Kasumi-1 (cell line): ENCODE data around the gene NFYA.
"Not testable (repeated sequence)": the region's sequence is repeated elsewhere in the genome, so short reads cannot be mapped to it uniquely, and the experiment has no call there.

Experiments
- DNase-seq, 2 experiments: peaks; one replicate each; lab custom pipeline; 2025; lab: John Stamatoyannopoulos, UW

Gene NFYA

DNA sequence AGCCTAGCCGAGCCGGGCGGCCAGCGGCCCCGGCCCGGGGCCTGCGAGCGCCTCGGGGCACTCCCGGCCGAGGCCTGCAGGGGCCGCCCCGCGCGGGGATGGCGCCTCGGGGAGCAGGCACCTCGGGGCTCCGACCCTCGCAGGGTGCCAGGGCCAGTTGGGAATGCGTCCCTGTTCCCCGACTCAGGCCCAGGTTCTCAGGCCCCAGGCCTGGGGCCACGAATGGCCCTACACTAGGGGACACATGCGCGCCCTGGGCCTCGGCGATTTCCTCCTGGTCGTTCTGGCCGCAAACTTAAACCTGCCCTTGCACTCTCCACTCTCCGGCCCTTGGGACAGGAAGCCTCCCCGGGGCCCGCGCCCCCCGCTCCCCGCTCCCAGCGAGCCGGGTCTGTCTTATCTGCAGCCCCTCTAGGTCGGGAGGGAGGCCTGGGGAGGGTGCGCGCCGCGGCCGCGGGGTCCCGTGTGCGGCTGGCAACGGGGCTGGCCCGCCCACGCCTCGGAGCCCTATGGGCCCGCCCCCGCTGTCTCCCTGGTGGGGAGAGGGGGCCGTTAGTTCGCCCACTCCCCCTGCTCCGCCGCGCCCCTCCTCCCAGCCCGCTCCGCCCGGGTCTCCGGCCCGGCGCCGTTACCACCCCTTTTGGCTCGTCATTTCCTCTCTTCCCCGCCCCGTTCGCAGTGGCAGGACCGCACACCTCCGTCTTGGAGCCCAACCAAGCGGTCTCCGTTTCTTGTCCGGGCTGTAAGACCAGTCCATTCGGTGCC lies 611 bp downstream of the NFYA start:
- DNase-seq = peak; percentile 73 to 79

DNA sequence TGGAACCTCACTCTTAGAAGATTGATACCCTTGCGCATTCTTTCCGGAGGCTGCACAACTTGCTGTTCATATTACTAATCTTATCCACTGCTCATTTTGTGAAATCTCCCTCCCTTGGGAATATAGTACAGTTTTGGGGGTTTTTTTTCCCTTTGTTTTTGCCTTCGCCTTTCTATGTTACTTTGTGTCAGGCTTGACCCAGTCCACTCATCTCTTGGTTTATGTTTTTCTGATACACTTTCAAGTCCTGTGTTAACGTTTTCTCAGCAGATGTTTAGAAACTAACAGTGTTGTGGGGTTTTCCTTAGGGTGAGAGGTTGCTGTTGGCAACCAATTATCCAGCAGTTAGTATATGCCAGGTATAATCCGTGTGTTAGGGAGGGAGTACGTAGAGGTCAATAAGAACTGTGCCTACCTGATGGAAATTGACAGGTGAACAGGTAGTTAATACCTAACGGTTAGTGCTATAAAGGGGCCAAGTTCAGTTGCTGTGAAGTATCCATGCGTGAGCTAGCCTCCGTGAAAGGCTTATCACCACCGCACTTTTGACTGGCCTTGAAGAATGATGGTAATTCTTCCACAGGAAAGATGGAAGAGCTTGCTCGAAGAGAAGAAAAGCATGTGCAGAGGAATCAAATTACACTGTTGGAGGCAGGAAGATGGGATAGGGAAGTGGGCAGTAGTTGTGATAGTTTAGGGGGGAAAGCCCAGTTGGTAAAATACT lies 1.4 kb downstream of the NFYA start:
- DNase-seq = peak; percentile 59 to 66

DNA sequence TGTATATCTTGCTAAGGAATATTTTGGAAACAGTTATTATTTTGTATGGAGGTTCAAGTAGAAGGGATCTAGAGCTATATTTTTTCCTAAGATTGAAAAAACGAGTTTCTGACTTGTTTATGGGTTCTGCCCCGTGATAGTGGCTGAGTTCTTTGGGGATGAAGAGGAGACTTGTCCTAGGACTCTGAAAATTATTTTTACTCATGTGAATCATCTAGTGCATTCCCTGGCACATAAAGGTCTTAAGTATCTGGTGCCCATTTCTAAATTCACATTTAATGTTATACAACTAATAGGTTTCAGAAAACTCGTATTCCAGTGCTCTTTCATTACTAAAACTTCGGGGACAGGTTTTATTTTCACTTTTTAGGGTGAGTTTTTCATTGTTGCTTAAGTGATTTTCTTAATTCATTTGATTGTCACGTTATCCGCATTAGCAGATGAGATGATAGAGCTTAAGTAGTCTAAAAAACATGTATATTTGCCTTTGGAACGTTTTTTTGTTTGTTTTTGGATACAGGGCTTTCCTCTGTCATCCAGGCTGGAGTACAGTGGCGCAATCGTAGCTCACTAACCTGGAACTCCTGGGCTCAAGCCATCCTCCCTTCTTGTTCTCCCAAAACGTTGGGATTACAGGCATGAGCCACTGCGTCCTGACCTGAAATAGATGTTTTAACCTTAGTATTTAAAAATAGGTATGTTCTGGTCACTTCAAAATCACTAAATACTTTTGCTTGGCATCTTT lies 2.1 kb downstream of the NFYA start:
- DNase-seq = no peak

DNA sequence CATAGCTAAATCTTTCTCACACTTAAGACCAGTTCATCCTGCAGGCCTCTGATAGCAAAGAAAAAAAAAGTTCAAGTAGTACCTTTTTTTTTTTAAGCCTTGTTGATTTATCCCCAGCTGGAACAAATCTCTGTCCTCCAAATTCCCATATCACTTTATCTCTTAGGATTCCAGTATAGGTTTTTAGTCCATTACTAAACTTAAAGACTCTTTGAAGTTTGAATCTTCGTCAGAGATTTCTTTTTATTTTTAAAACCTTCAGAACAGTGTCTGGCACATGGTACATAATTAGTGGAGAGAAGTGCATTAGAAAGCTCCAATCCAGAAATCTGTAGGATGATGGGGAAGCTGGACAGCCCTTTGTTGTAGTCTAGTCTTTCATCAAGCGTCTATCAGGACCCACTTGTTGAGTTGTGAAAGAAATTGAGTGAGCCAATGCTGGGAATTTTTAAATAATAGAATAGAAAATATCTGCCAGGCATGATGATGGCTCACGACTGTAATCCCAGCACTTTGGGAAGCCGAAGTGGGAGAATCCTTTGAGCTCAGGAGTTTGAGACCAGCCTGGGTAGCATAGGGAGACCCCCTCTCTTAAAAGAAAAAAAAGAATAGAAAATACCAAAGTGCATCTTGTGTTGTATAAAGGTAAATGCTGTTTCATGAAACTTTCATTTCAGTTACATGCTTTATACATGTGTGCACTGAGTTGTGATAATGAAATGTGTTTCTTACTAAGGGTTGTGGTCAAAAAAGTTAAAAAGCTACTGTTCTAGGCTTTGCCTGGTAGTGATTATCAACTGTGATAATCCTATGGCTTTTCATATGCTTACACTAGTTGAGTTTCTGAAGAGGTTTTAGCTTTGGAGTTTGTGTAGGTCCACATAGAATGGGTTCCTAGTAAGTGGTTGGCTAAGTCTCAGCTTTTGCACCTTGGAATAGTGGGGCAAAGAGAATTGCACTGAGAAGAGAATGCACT lies 3.2 kb downstream of the NFYA start:
- no peak for DNase-seq

DNA sequence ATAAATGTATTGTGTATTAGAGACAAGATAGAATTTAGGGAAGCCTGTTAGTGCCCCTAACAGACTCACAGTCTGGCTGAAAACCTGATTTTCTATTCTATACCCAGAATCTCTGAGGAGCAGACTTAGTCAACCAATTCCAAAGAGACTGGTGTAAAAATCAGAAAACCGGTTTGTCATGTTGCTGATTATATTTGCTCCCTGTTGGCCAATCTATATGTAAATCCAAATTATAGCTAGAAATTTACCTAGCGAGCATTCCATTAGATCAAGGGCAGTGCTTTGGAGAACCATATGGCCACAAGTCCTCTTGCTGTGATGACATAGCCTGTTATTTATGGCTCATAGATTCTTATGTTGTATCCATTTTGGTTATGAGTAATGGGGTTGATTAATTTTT lies 4.8 kb downstream of the NFYA start:
- DNase-seq = no peak

DNA sequence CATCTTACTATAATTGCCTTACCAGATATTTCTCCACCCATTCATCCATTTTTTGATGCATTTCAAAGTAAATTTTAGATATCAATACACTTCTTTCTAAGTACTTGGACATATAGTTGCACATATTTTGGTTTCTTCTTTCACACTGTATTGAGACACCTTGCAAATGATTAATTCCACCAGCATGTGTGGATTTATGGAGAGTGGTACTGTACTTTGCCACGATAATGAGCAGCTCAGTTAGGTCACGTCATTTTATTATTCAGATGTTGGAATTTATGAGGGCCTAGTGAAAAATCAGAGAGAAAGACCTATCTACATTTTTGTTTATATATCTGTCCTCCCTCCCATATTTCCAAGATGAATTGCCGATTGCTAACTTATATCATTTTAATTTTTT lies 5.3 kb downstream of the NFYA start:
- no peak for DNase-seq

DNA sequence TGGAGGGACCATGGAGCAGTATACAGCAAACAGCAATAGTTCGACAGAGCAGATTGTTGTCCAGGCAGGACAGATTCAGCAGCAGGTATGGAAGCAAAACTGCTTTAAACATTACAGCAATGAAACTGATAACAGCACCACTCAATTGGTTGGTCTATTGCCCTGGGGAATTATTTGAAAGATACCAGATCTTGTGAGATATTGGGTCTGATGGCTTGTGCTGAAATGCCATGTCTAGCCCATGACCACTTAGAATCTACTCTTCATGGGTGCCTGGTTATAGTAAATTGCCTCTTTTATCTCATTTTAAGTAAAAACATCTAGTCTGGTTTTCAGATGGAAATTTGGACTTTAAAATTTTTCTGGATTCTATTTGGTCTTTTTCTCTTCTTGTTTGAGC lies 6.3 kb downstream of the NFYA start:
- no peak for DNase-seq

DNA sequence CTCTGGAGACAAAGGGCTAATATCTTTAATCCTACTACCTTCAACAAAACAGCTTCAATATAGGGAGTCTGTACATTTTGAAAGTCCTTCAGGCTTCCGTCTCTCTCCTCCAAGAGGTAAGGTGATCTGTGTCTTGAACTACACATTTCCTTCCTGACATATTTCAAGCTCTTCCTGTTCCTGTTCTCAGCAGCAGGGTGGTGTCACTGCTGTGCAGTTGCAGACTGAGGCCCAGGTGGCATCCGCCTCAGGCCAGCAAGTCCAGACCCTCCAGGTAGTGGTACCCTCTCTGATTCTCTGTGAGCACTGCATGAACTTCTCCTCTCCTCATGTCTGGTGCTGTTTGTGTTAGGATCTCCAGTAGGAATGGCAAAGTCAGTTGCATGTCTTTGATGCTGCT lies 7.8 kb downstream of the NFYA start:
- DNase-seq = no peak

DNA sequence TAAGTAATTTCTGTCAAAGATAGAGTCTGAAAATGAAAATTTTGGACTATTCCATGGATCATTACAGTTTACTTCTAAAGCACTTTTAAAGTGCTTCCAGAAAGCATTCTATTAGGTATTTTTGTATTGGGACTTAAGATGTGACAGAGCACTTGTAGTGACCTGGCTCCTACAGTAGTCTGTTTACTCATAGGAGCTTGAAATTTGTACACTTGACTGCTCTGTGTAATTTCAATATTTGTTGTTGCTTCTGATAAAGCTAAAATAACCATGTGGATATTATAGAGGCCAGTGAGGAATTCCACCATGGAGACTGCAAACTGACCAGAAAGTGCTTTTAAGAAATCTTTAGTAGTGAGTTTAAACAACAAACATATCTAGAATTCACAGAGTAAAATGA lies 10.3 kb downstream of the NFYA start:
- no peak for DNase-seq

DNA sequence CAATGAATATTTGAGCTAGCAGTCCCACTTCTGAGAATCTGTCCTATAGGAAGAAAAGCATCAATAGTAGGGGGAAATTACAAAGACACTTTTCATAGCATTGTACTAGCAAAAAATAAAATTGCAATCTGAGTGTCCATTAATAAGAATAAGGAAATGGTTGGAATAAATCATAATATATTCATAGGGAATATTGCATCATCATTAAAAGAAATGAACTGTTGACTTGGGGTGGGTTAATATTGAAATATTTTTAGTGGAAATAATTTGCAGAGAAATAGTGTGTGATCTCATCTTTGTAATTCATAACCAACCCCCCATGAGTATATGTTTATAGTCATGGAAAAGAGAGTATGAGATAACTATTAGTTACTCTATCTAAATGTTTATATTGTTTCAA lies 12.4 kb downstream of the NFYA start:
- no peak for DNase-seq

DNA sequence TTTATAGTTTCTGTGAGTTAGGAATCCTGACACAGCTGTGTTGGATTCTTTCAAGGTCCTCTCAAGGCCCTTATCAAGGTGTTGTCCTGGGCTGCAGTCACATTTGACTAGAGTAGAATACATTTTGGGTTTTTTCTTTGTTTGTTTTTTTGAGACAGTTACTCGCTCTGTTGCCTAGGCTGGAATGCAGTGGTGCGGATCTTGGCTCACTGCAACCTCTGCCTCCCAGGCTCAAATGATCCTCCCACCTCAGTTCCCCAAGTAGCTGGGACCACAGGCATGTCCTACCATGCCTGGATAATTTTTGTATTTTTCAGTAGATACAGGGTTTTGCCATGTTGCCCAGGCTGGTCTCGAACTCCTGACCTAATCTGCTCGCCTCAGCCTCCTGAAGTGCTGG lies 15.7 kb downstream of the NFYA start:
- no peak for DNase-seq

DNA sequence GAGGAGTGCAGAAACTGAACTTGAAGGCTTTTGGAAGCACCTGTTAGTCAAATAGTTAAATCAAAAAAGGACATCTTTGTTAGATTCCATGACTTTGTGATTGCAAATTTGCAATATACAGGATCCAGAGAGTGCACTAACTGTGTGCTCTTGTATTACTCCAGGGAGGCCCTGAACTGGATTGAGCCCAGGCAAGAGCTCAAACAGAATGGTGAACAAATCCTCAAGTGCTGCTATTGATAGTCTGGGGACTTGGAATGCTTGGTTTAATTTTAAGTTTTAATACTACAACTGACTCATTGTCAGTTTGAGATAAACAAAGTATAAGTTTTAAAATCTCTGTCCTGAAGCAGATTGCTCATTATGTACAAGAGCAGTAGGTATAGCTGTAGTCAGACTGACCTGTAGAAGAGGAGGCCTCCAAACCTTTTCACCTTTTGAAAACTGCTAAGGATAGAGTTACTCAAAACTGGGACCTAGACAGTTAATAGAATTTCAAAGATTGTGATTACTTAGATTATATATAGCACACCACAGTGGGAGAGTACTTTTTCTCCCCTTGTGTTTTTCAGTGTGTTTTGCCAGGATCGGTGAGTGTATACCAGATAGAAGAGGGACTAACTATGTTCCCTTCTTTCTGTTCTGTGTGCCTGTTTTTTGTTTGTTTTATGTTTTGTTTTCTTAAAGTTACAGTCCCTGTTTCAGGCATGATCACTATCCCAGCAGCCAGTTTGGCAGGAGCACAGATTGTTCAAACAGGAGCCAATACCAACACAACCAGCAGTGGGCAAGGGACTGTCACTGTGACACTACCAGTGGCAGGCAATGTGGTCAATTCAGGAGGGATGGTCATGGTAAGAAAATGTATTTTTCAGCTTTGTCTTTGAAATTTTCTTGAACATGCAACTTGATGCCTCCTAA lies 18.3 kb downstream of the NFYA start:
- DNase-seq = no peak

DNA sequence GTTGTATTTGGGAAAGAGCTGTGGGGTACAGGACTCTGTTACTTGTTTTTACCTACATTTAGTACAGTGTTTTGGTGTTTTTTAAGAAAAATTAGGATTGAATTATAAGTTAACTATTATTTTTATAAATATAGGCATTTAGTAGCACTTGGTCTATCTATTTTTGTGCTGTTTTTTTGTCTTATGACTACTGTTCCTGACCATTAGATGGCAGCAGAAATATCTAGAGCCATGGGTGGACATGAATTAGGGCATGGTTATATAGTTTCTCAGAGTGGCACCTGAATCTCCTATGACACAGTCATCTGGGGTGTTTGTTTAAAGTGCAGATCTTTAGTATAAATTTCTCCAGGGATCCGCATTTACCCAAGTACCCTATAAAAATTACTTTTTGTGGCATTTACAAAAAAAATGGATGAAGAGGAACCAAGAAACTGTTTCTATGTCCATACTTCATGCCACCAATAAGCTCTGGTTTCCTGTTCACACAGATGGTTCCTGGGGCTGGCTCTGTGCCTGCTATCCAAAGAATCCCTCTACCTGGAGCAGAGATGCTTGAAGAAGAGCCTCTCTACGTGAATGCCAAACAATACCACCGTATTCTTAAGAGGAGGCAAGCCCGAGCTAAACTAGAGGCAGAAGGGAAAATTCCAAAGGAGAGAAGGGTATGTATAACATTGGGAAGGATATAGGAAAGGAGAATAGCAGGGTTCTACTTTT lies 19.8 kb downstream of the NFYA start:
- peak; percentile 35 to 39 for DNase-seq

DNA sequence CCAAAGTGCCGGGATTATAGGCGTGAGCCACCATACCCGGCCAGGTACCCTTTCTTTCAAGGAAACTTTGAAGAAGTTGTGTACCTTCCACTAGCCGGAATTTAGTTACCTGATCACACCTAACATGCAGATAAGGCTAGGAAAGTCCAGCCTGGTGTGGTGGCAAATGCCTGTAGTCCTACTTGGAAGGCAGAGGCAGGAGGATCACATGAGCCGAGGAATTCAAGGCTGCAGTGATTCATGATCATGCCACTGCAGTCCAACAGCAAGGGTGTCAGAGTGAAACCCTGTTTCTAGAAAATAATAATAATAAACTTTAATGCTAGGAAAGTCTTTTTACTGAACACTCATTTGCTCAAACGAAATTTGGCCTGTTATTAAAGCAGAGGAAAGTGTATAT lies 21.0 kb downstream of the NFYA start:
- no peak for DNase-seq

DNA sequence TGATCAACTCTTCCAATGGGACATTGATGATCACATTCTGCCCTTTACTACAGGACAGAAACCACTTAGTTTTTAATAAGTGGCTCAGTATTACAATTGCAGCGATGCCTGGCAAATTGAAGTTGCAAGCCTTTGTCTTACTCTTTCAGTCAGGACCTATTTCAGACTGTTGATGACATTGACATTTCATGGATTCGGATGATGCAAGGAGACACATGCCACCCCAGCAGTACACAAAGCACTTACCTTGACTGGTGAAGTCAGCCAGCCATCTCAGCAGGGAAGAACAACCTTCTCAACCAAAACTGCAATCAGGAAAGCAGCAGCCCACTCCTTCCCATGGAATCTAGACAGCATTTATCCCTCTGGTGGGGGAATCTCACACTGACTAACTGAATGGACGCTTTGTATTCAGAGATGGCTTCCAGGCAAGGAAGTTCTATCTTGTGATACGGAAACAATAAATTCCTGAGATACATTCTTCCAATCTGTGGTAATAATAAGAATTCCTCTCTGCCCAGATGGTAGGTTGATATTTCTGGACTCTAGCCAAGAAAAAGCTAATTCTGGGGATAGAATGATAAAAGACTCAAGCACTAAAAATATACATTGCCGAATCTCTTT lies 24.8 kb downstream of the NFYA start:
- DNase-seq = no peak

DNA sequence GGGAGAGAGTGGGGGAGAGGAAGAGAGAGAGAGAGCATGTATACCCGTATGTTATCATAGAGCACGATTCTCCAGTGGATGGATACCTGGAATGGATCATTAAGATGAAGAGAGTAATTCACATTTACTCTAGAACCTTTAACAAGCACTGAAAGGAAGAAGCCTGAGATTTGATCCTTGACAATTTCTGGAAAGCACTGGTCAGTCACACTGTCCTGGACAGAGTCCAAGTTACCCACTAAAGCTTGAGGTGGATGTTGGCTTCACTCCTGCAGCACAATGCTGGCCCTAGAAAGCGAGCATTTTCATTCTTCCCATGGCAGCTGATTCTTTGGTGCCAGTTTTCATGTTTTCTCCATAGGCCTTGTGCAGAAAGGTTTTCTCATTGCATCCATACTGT lies 25.6 kb downstream of the NFYA start:
- no peak for DNase-seq

DNA sequence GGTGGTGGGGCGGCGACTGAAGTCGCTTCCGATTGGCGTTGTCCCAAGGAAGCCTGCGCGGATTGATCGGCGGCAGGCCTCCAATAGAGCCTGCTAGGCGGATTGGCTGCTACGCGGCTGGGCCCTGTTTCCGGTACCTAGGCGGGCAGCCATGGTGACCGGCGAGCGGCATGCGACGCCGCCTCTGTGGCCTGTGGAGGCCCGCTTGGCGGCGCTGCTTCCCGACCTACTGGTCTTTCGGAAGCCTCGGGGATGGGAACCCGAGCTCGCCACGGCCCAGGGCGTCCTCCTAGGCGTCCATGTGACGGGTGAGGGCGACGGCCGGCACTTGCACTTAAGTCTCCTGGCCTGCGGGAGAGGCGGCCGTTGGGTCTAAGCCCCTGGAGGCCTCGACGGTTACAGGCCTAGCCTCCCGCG lies 28.1 kb downstream of the NFYA start:
- no peak for DNase-seq

DNA sequence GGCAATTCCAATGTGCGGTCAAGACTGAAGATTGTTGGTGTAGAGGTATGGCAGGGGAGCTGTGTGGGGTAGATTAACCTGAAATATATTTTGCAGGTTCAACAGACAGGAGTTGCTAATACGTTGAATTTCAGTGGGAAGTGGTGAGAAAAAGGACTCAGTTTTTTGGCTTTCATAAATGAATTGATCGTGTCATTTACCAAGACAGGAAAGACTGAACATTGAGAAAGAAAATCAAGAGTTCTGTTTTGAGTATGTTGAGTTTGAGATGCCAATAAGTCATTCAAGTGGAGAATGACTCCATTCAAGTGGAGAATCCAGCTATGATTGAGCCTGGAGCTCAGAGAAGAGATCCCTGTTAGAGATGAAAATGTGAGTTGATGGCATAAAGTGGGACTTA lies 31.1 kb downstream of the NFYA start:
- DNase-seq = no peak

DNA sequence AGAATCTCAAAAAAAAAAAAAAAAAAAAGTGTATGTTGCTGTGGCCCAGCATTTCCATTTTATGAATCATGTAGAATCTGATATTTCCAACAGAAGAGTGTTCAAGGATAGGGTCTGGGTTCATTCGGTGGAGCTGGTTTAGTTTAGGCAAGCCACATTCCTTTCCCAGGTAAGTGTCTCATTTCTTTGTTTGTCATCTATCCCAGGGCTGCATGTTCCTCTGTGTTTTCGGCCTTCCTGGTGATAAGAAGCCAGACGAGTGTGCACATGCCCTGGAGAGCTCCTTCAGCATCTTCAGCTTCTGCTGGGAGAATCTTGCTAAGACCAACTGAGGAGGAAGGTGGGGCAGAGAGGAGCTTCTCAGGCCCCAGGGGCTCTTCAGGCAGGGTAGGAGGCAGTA lies 38.2 kb downstream of the NFYA start:
- DNase-seq = no peak

DNA sequence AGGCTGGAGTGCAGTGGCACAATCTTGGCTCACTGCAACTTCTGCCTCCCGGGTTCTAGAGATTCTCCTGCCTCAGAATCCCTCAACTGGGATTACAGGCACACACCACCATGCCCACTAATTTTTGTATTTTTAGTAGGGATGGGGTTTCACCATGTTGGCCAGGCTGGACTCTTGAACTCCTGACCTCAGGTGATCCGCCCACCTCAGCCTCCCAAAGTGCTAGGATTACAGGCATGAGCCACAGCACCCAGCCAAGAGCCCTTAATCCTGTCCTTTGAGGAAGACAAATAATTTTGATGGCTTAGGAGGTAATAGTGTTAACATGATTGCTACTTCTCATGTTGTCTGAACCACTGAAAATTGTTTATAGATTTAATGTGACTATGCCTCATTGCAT lies 42.3 kb downstream of the NFYA start:
- DNase-seq = not testable (repeated sequence)
